RWPE2 (cell line): Measurements from ENCODE around the gene C19orf67.

ENCODE experiments used
- ATAC-seq: fragments of 200-7000 bp; cut with Tn5 transposase; 3 replicates; pipeline ENCODE4 v1.9.1; 2021; ENCODE audit warnings: low read depth
- DNase-seq: peaks from one replicate; pipeline ENCODE4 v3.0.0-alpha.2; 2020; ENCODE audit warnings: low spot score
- H3K27ac ChIP-seq: fragments of 450-650 bp; 2 replicates; pipeline ENCODE4 v1.5.1; 2017; ENCODE audit warnings: mild to moderate bottlenecking; ENCODE audit not compliant: poor library complexity, severe bottlenecking
- H3K27me3 ChIP-seq: fragments of 250-450 bp; sonication (Bioruptor Pico); 2 replicates; pipeline ENCODE4 v1.5.1; 2021; ENCODE audit warnings: mild to moderate bottlenecking, moderate library complexity; ENCODE audit not compliant: insufficient read depth, poor library complexity, severe bottlenecking
- H3K36me3 ChIP-seq: fragments of 250-450 bp; sonication (Bioruptor Pico); 2 replicates; pipeline ENCODE4 v1.5.1; 2020; ENCODE audit warnings: low read depth, mild to moderate bottlenecking, moderate library complexity
- H3K4me1 ChIP-seq: fragments of 250-450 bp; sonication (Bioruptor Pico); 2 replicates; pipeline ENCODE4 v1.5.1; 2021; ENCODE audit warnings: mild to moderate bottlenecking, moderate library complexity; ENCODE audit not compliant: insufficient read depth, poor library complexity, severe bottlenecking
- H3K4me3 ChIP-seq: fragments of 250-450 bp; sonication (Bioruptor Pico); 2 replicates; pipeline ENCODE4 v1.5.1; 2021; ENCODE audit warnings: mild to moderate bottlenecking, moderate library complexity; ENCODE audit not compliant: severe bottlenecking
- H3K9me3 ChIP-seq: fragments of 250-450 bp; sonication (Bioruptor Pico); 2 replicates; pipeline ENCODE4 v1.5.1; 2021; ENCODE audit warnings: mild to moderate bottlenecking, moderate library complexity; ENCODE audit not compliant: severe bottlenecking
- TF ChIP-seq, protein P1 (sequence below): fragments of 450-650 bp; IDR thresholded peaks from one replicate; pipeline ENCODE4 v1.5.1; 2017; ENCODE audit warnings: mild to moderate bottlenecking, moderate library complexity; ENCODE audit not compliant: poor library complexity, severe bottlenecking

The C19orf67 gene

DNA sequence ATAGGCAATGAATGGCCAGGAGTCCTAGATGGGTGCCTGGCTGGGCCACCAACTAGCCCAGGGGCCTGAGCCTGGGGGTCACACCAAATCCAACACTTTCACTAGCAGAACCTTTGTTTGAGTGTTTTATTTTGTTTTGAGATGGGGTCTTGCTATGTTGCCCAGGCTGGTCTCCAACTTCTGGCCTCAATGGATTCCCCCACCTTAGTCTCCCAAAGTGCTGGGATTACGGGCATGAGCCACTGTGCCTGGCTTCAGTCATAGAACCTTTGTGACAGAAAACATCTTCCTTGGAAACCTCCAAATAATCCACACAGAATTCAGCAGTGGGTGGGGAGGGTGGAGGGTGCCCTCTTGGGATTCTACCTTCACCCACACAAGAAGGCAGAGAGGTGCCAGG is 25.9 kb upstream of the C19orf67 start:
- no peak for ATAC-seq
- Histone ChIP-seq H3K4me3 (no peak overlapping the region), H3K27ac (no peak overlapping the region), H3K27me3 (no peaks in the 10 kb centered on the region), H3K4me1 (no peaks in the 10 kb centered on the region), H3K36me3 (0 out of 2 replicates have a peak, but pooled peaks cover 2% of the 10 kb centered on the region), H3K9me3 (no peaks in the 10 kb centered on the region)
- no peak for DNase-seq
- TF ChIP-seq, protein P1, sequence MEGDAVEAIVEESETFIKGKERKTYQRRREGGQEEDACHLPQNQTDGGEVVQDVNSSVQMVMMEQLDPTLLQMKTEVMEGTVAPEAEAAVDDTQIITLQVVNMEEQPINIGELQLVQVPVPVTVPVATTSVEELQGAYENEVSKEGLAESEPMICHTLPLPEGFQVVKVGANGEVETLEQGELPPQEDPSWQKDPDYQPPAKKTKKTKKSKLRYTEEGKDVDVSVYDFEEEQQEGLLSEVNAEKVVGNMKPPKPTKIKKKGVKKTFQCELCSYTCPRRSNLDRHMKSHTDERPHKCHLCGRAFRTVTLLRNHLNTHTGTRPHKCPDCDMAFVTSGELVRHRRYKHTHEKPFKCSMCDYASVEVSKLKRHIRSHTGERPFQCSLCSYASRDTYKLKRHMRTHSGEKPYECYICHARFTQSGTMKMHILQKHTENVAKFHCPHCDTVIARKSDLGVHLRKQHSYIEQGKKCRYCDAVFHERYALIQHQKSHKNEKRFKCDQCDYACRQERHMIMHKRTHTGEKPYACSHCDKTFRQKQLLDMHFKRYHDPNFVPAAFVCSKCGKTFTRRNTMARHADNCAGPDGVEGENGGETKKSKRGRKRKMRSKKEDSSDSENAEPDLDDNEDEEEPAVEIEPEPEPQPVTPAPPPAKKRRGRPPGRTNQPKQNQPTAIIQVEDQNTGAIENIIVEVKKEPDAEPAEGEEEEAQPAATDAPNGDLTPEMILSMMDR = no peak

DNA sequence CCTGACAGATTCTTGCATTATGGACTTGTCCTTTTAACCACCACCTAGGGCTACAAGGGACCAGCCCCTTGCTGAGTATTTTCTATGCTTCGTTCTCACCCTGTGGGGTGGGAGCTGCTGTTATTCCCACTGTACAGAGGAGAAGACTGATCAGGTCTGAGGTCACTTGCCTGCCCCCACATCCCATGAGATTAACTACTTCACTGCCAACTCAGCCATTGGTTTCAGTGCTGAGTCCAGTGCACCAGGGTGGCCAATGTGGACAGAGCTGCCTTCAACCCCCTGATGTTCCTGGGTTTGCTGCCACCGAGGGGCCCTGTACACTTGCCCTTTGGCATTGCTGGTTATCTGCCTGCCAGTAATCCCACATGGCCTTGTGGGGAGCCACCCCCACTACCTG is 25.1 kb upstream of the C19orf67 start:
- no peaks in the 10 kb centered on the region for H3K27me3 ChIP-seq
- TF ChIP-seq, protein P1 = no peak
- DNase-seq = no peak
- H3K4me3 ChIP-seq = no peak overlapping the region
- no peak for ATAC-seq
- H3K4me1 ChIP-seq = no peaks in the 10 kb centered on the region
- no peaks in the 10 kb centered on the region for H3K9me3 ChIP-seq
- 0 out of 2 replicates have a peak, but pooled peaks cover 6% of the 10 kb centered on the region for H3K36me3 ChIP-seq
- no peak overlapping the region for H3K27ac ChIP-seq

DNA sequence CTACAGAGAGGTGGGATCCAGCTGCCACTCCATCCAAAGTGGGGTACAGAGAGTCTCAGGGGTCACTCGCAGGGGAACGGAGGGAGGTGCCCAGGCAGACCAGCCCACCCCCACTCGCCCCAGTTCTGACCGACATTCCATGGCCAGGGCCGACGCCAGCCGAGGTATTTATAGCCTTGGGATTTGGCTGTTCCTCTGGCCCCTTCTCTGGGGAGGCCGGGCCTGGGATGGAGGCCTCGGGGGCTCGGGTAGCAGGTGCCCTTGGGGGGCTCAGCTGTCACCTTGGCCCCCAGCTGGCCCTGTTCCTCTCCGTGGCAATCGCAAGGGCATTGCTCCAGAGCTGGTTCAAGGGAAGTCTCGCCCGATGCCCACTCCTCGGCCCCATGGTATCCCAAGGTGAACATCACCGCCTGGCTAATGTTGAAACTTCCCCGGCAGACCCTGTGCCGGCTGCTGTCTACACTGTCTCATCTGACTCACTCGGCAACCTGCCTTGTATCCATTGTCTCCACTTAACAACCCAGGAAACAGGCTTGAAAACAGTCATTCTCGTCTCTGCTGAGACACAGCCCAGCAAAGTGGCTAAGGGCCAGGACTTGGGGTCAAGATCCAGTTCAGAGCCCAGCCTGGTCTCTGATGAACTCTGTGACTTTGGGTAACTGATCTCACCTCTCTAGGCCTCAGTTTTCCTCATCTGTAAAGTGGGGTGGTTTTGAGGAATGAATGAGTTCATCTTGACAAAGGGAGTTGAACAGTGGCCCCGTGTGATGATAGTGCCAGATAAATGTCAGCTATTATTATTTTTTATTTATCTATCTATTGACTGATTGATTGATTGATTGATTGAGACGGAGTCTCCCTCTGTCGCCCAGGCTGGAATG is 22.2 kb upstream of the C19orf67 start:
- no peaks in the 10 kb centered on the region for H3K9me3 ChIP-seq
- peaks cover 8% of the 10 kb centered on the region for H3K36me3 ChIP-seq
- H3K4me1 ChIP-seq = no peaks in the 10 kb centered on the region
- H3K4me3 ChIP-seq = no peak overlapping the region
- H3K27ac ChIP-seq = no peak overlapping the region
- no peaks in the 10 kb centered on the region for H3K27me3 ChIP-seq
- no peak for ATAC-seq
- DNase-seq = no peak
- TF ChIP-seq, protein P1 = no peak

DNA sequence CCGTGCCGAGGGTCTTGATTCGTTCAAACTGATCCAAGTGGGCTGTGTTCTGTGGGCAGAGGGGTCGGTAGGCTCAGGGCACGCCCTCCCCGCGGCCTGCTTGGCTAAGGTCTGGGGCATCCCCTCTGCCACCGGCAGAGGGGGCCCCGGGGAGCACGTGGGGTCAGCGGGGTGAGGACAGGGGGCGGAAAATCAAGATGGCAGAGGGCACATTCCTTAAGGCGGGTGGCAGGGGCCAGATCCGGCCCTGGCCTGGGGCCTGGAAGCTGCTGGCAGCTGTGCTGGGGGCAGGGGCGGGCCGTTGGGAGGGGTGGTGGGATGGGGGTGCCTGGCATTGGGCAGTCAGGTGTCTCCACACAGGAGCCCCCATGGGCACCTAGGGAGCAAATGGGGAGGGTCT is 21.3 kb upstream of the C19orf67 start:
- Histone ChIP-seq H3K27ac (no peak overlapping the region), H3K36me3 (peaks cover 16% of the 10 kb centered on the region), H3K9me3 (no peaks in the 10 kb centered on the region), H3K4me3 (no peak overlapping the region), H3K4me1 (no peaks in the 10 kb centered on the region), H3K27me3 (no peaks in the 10 kb centered on the region)
- ATAC-seq = no peak
- no peak for DNase-seq
- TF ChIP-seq, protein P1 = no peak

DNA sequence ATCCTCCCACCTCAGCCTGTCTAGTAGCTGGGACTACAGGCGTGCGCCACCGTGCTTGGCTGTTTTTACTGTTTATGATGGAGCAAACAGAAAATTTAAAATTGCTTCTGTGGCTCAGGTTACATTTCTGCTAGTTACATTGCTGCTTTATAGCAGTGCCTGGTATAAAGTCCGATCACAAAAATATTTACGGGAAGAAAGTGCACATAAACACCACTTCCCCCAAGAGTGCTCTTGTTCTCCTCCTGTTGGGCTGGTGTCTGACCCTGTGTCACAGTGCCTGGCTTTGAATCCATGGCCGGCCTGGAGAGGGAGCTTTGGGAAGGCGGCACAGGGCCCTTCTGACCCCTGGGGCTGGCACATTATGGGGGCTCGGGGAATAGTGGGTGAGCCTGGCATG is 20.1 kb upstream of the C19orf67 start:
- H3K27me3 ChIP-seq = no peaks in the 10 kb centered on the region
- no peaks in the 10 kb centered on the region for H3K9me3 ChIP-seq
- TF ChIP-seq, protein P1 = no peak
- H3K4me3 ChIP-seq = no peak overlapping the region
- no peak overlapping the region for H3K27ac ChIP-seq
- H3K4me1 ChIP-seq = no peaks in the 10 kb centered on the region
- DNase-seq (no peak), ATAC-seq (no peak)
- H3K36me3 ChIP-seq = peaks cover 24% of the 10 kb centered on the region
